Activated CD8-positive, alpha-beta memory T cell treated with anti-CD3 and anti-CD28 coated beads, Interleukin-2, amount 50 U/mL, for 1 hour (primary cell): Measurements from ENCODE around the gene IDH2.

ENCODE experiments used
- DNase-seq: peaks from one replicate; pipeline ENCODE4 v3.0.0-alpha.2; 2020; ENCODE audit errors: extremely low read depth

Gene IDH2

GRCh38 chr15:90043530-90044010 is 58.7 kb downstream of the IDH2 start:
- DNase-seq = no peak

DNA sequence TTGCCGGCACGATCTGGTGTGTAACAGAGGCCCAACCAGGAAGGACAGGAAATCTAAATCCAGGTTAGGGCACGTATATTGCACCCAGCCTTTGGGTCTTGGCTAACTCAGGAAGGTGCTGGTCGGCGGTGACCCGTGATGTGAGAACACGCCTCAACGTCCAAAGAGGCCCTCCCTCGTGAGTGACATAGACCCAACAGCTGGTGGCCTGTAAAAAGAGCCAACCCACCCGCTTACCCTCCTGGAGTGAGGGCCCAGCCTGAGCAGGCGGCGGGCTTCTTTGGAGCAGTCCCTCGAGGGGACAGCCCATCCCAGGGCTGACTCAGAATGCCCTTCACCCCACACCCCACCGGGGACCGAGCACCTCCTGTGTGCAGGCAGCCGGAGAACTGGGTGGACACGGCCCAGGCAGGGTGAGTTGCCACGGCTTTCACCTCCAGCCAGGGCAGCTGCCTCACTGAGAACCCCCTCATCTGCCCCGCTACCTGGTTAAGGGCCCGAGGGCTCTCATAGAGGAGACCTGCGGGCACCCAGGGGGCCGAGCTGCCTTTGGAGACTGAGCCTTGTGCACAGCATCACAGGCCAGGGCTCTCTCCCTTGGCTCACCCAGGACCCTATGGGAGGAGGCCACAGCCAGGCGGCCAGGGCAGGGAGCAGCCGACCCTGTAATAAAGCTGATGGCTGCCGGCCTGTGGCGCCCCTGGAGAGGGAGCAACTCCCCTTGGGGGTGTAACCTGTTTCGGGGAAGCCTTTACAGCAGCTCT is 59.3 kb downstream of the IDH2 start:
- DNase-seq = no peak

- no peak for DNase-seq
Measured at GRCh38 chr15:90042356-90042755, 59.9 kb downstream of the IDH2 start.

- no peak for DNase-seq
Measured at GRCh38 chr15:90040618-90041017, 61.6 kb downstream of the IDH2 start.

DNA sequence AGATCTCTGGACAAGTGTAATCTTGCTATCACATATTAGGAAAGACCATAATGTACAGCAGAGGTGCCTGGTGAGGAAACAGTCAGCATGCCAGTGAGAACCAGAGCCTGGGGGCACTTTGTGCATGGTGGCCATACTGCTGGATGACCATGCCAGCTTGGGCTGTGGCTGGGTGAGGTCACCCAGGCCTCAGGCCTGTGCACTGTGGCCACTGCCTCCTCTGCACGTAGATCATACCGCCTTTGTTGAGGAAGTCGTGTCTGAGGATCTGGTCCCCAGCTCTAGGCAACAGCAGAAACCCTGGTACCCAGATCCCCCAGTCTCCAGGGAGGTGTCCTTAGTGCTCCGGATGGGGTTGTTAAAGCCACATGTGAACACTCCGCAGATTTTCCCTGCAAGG is 62.3 kb downstream of the IDH2 start:
- DNase-seq = no peak

- no peak for DNase-seq
Measured at GRCh38 chr15:90038632-90039095, 63.6 kb downstream of the IDH2 start.

- no peak for DNase-seq
Measured at GRCh38 chr15:90037961-90038631, 64.2 kb downstream of the IDH2 start.

GRCh38 chr15:90037511-90037860 is 64.8 kb downstream of the IDH2 start:
- DNase-seq = no peak

- DNase-seq = no peak
Measured at GRCh38 chr15:90036806-90037510, 65.3 kb downstream of the IDH2 start.

GRCh38 chr15:90036343-90036742 is 65.9 kb downstream of the IDH2 start:
- DNase-seq = no peak

- DNase-seq = no peak
Measured at GRCh38 chr15:90035840-90036230, 66.4 kb downstream of the IDH2 start.

GRCh38 chr15:90035095-90035839 is 67.0 kb downstream of the IDH2 start:
- DNase-seq = no peak

GRCh38 chr15:90033448-90033847 is 68.8 kb downstream of the IDH2 start:
- DNase-seq = no peak
